Islet precursor cell (in vitro differentiated cells): Measurements from ENCODE around the gene SLC22A6.

ENCODE experiments used
- DNase-seq: peaks from one replicate; pipeline ENCODE4 v3.0.0-alpha.2; 2018

SLC22A6 gene

DNA sequence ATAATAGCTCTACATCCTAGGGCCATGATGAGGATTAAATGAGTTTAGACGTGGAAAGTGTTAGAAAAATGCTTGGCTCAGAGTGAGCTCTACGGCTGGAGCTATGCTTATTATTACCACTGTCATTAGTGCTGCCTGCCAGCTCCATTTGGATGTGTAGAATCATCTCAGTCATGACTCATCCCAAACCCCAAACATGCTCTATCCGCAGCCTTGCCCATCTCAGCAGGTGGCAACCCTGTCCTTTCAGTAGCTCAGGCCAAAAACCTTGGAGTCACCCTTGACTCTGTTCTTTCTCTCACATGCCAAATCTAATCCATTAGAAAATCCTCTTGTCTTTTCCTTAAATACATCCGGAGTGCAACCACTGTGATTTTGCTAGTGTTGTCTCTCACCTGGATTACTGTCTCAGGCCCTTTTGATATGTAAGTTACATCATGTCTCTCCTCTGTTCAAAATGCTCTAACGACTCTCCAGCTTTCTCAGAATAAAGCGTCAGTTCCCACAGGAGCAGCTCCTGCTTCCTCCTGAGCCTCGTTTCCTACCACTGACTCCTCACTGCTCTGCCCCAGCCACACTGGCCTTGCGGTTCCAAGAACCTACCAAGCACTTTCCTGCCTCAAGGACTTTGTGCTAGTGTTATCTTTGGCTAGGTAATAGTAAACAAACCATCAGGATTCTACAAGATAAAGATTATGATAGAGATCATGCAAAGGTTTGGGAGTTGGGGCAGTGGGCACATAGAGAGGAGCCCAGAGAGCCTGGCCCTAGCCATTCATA, 53.1 kb downstream of the SLC22A6 start:
- no peak for DNase-seq

DNA sequence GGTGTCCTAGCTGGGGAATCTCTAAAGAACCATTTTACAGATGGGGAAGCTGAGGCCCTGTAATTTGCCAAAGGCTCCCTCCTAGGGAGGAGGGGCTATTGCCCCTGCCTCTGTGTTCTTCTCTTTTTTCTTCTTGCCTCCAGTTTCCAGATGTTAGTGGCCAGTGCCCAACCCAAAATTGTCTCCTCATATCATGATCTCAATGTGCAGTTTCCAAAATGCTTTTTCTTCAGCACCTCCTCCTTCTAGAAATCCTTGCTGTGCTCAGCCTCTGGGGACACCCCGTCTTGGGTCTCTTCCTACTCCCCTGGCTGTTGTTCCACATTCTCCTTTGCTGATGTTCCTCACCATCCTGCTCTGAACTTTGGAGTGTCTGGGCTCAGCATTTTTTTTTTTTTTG, 54.1 kb downstream of the SLC22A6 start:
- DNase-seq = no peak

- peak; percentile 41 for DNase-seq
Measured at GRCh38 chr11:62930157-62930556, 54.6 kb downstream of the SLC22A6 start.

- DNase-seq = peak; percentile 48
Measured at GRCh38 chr11:62928011-62928410, 56.8 kb downstream of the SLC22A6 start.

- peak; percentile 51 for DNase-seq
Measured at GRCh38 chr11:62926680-62927455, 57.9 kb downstream of the SLC22A6 start.
